SK-N-SH (cell line): ENCODE results near the gene HHAT. TPM values are rescaled to one million over a fixed set of nuclear protein-coding genes. Genes with fewer than 3 reads are reported as not detected.

Experiments used
- CTCF ChIA-PET: fragments of 300-600, 350-600 bp; formaldehyde crosslinking; extraction: SDS; loops from one replicate; lab custom pipeline; 2021; lab: Yijun Ruan, JAX
- POLR2A ChIA-PET: fragments of 350-600 bp; sonication (Branson Sonifier 250); formaldehyde crosslinking; extraction: SDS; loops from one replicate; lab custom pipeline; 2020; ENCODE audit warnings: antibody characterized with exemption, inconsistent platforms; lab: Yijun Ruan, JAX
- DNase-seq: peaks from one replicate; pipeline ENCODE4 v3.0.0; 2012
- H2AFZ ChIP-seq: fragments of 200-600 bp; sonication (generic); 2 replicates; pipeline ENCODE4 v1.8.1; 2016; ENCODE audit warnings: antibody characterized with exemption, mild to moderate bottlenecking, low read depth
- H3F3A ChIP-seq: fragments of 200-600 bp; sonication (generic); replicated peaks from 2 replicates; pipeline ENCODE3; 2016; ENCODE audit warnings: antibody characterized with exemption, mild to moderate bottlenecking; ENCODE audit not compliant: insufficient read depth
- H3K27ac ChIP-seq, 2 experiments: fragments of 200-500 bp in 1 of 2; fragments of 200-600 bp in 1 of 2; sonication (Bioruptor generic) in 1 of 2; sonication (generic), shearing (Covaris generic) in 1 of 2; 2 replicates each; pipeline versions ENCODE4 v1.5.1 to v1.6.1; 2014 to 2016; ENCODE audit warnings: low read depth in 2 of 2, inconsistent platforms in 1 of 2, low read length in 1 of 2, mild to moderate bottlenecking in 1 of 2, mixed read lengths in 1 of 2
- H3K27me3 ChIP-seq: fragments of 200-600 bp; sonication (generic), shearing (Covaris generic); 2 replicates; pipeline ENCODE4 v1.6.1; 2016; ENCODE audit warnings: mixed run types; ENCODE audit not compliant: insufficient read depth
- H3K36me3 ChIP-seq, 2 experiments: fragments of 200-500 bp in 1 of 2; fragments of 200-600 bp in 1 of 2; sonication (Bioruptor generic) in 1 of 2; sonication (generic) in 1 of 2; replicated peaks in 1 of 2; 2 replicates each; pipeline versions ENCODE3 to v1.5.1; 2014 to 2016; ENCODE audit warnings: low read length in 1 of 2, mild to moderate bottlenecking in 1 of 2; ENCODE audit not compliant: insufficient read depth in 2 of 2, control insufficient read depth in 1 of 2
- H3K4me1 ChIP-seq, 2 experiments: fragments of 200-500 bp in 1 of 2; fragments of 200-600 bp in 1 of 2; sonication (Bioruptor generic) in 1 of 2; sonication (generic), shearing (Covaris generic) in 1 of 2; 2 replicates each; pipeline versions ENCODE4 v1.5.1 to v1.6.1; 2014 to 2016; ENCODE audit warnings: low read depth in 1 of 2, low read length in 1 of 2, mixed run types in 1 of 2; ENCODE audit not compliant: insufficient read depth in 2 of 2, control insufficient read depth in 1 of 2
- H3K4me2 ChIP-seq: fragments of 200-600 bp; sonication (generic), shearing (Covaris generic); 2 replicates; pipeline ENCODE4 v1.6.1; 2017; ENCODE audit warnings: mixed run types
- H3K4me3 ChIP-seq, 2 experiments: fragments of 200-500 bp in 1 of 2; fragments of 200-600 bp in 1 of 2; sonication (Bioruptor generic) in 1 of 2; sonication (generic), shearing (Covaris generic) in 1 of 2; 2 replicates each; pipeline versions ENCODE4 v1.5.1 to v1.8.1; 2014 to 2016; ENCODE audit warnings: low read depth in 2 of 2, inconsistent platforms in 1 of 2, low read length in 1 of 2, mild to moderate bottlenecking in 1 of 2, mixed read lengths in 1 of 2, moderate library complexity in 1 of 2
- H3K79me2 ChIP-seq: fragments of 200-600 bp; sonication (generic); 2 replicates; pipeline ENCODE4 v1.8.1; 2017; ENCODE audit warnings: mild to moderate bottlenecking; ENCODE audit not compliant: insufficient read depth
- H3K9ac ChIP-seq: fragments of 200-600 bp; sonication (generic); 2 replicates; pipeline ENCODE4 v1.6.1; 2017; ENCODE audit warnings: mixed run types
- H3K9me2 ChIP-seq: fragments of 200-600 bp; sonication (generic); 2 replicates; pipeline ENCODE4 v1.6.1; 2017; ENCODE audit warnings: mixed run types
- H3K9me3 ChIP-seq: fragments of 200-600 bp; sonication (generic); 2 replicates; pipeline ENCODE4 v1.6.1; 2017; ENCODE audit warnings: mixed run types, mild to moderate bottlenecking, moderate library complexity
- H4K20me1 ChIP-seq: fragments of 200-600 bp; sonication (generic); 2 replicates; pipeline ENCODE4 v1.6.1; 2017; ENCODE audit warnings: mild to moderate bottlenecking, mixed run types; ENCODE audit not compliant: insufficient read depth
- CHD2 ChIP-seq: fragments of 150-350 bp; IDR thresholded peaks from 2 replicates; pipeline ENCODE4 v1.6.1; 2018; ENCODE audit warnings: low read length; ENCODE audit not compliant: partially characterized antibody
- ELF1 ChIP-seq: IDR thresholded peaks from 2 replicates; pipeline ENCODE4 v1.4.0; 2012
- EP300 ChIP-seq, 2 experiments: IDR thresholded peaks; 2 replicates each; pipeline versions ENCODE4 v1.4.0 to v1.6.1; 2012; ENCODE audit warnings: borderline replicate concordance in 1 of 2, low read depth in 1 of 2, low read length in 1 of 2
- EZH2phosphoT487 ChIP-seq: fragments of 200-600 bp; sonication (generic); IDR thresholded peaks from 2 replicates; pipeline ENCODE4 v1.6.1; 2017; ENCODE audit warnings: low read depth, mixed run types, mild to moderate bottlenecking, antibody characterized with exemption, moderate library complexity, borderline replicate concordance
- FOSL2 ChIP-seq: IDR thresholded peaks from 2 replicates; pipeline ENCODE4 v1.4.0; 2012; ENCODE audit warnings: low read depth, mild to moderate bottlenecking, moderate library complexity, borderline replicate concordance
- FOXM1 ChIP-seq: IDR thresholded peaks from 2 replicates; pipeline ENCODE4 v1.4.0; 2012; ENCODE audit warnings: low read depth, mild to moderate bottlenecking
- GATA2 ChIP-seq: sonication (generic); formaldehyde crosslinking; IDR thresholded peaks from 2 replicates; pipeline ENCODE4 v1.5.0; 2020; ENCODE audit warnings: mild to moderate bottlenecking, missing genetic modification reagents
- MEF2A ChIP-seq: IDR thresholded peaks from 2 replicates; pipeline ENCODE4 v1.4.0; 2012; ENCODE audit warnings: low read depth, borderline replicate concordance
- NFIC ChIP-seq: IDR thresholded peaks from 2 replicates; pipeline ENCODE4 v1.4.0; 2012; ENCODE audit warnings: borderline replicate concordance
- RAD21 ChIP-seq: IDR thresholded peaks from 2 replicates; pipeline ENCODE4 v1.6.1; 2012; ENCODE audit warnings: mild to moderate bottlenecking, low read length
- REST ChIP-seq: IDR thresholded peaks from 2 replicates; pipeline ENCODE4 v1.6.1; 2012; ENCODE audit warnings: mild to moderate bottlenecking, low read depth, low read length, moderate library complexity
- SIN3A ChIP-seq: IDR thresholded peaks from 2 replicates; pipeline ENCODE4 v1.6.1; 2012; ENCODE audit warnings: low read depth, mild to moderate bottlenecking, low read length, moderate library complexity, borderline replicate concordance
- SMC3 ChIP-seq: IDR thresholded peaks from 2 replicates; pipeline ENCODE4 v1.6.1; 2012; ENCODE audit warnings: low read depth, low read length, improper control_type of control experiment
- TCF12 ChIP-seq: IDR thresholded peaks from 2 replicates; pipeline ENCODE4 v1.4.0; 2012
- TEAD4 ChIP-seq: IDR thresholded peaks from 2 replicates; pipeline ENCODE4 v1.4.0; 2012; ENCODE audit warnings: mild to moderate bottlenecking, borderline replicate concordance; ENCODE audit not compliant: insufficient read depth
- YY1 ChIP-seq: IDR thresholded peaks from 2 replicates; pipeline ENCODE4 v1.4.0; 2012; ENCODE audit warnings: low read depth, mild to moderate bottlenecking
- WGBS: methylation state at CpG from one replicate; pipeline ENCODE4 v1.1.6; 2017; ENCODE audit warnings: low lambda C conversion rate; 5-methylcytosine and 5-hydroxymethylcytosine counted together
- polyA plus RNA-seq, 3 experiments: library from polyadenylated mRNA; depleted of rRNA; stranded (reverse); fragments of >200 nt; gene quantifications; 2 replicates each; pipeline ENCODE4 v1.2.3, GENCODE V29; 2012
- TF ChIP-seq, protein P1 (sequence below): fragments of 200-600 bp; sonication (generic); IDR thresholded peaks from 2 replicates; pipeline ENCODE4 v1.6.1; 2017; ENCODE audit warnings: antibody characterized with exemption, mild to moderate bottlenecking, moderate library complexity
- TF ChIP-seq, protein P2 (sequence below): IDR thresholded peaks from 2 replicates; pipeline ENCODE4 v1.4.0; 2012; ENCODE audit warnings: low read depth, borderline replicate concordance
- TF ChIP-seq, protein P3 (sequence below): IDR thresholded peaks from 2 replicates; pipeline ENCODE4 v1.4.0; 2012; ENCODE audit warnings: low read depth

HHAT gene
- polyA plus RNA-seq, 1 of the 3 experiments (the other 2 are of a cell fraction): 8.1 TPM

- TF ChIP-seq, protein P1, sequence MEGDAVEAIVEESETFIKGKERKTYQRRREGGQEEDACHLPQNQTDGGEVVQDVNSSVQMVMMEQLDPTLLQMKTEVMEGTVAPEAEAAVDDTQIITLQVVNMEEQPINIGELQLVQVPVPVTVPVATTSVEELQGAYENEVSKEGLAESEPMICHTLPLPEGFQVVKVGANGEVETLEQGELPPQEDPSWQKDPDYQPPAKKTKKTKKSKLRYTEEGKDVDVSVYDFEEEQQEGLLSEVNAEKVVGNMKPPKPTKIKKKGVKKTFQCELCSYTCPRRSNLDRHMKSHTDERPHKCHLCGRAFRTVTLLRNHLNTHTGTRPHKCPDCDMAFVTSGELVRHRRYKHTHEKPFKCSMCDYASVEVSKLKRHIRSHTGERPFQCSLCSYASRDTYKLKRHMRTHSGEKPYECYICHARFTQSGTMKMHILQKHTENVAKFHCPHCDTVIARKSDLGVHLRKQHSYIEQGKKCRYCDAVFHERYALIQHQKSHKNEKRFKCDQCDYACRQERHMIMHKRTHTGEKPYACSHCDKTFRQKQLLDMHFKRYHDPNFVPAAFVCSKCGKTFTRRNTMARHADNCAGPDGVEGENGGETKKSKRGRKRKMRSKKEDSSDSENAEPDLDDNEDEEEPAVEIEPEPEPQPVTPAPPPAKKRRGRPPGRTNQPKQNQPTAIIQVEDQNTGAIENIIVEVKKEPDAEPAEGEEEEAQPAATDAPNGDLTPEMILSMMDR: peak; percentile 96
- TF ChIP-seq EP300 (IDR thresholded peaks at IDR 0.05; ENCODE audit: borderline replicate concordance in 1 of 2, low read depth in 1 of 2, low read length in 1 of 2) (peak in 1 of 2 experiments; percentile 50; a peak in 1 of 4 replicates), MEF2A (no peak; the same call in 1 of the 2 replicates), SMC3 (peak; percentile 60), RAD21 (peak; percentile 49), EZH2phosphoT487 (no peak), TEAD4 (peak; percentile 47; the same call in 1 of the 2 replicates), NFIC (no peak)
- TF ChIP-seq, protein P2, sequence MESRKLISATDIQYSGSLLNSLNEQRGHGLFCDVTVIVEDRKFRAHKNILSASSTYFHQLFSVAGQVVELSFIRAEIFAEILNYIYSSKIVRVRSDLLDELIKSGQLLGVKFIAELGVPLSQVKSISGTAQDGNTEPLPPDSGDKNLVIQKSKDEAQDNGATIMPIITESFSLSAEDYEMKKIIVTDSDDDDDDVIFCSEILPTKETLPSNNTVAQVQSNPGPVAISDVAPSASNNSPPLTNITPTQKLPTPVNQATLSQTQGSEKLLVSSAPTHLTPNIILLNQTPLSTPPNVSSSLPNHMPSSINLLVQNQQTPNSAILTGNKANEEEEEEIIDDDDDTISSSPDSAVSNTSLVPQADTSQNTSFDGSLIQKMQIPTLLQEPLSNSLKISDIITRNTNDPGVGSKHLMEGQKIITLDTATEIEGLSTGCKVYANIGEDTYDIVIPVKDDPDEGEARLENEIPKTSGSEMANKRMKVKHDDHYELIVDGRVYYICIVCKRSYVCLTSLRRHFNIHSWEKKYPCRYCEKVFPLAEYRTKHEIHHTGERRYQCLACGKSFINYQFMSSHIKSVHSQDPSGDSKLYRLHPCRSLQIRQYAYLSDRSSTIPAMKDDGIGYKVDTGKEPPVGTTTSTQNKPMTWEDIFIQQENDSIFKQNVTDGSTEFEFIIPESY: peak; percentile 82
Observed at GRCh38 chr1:210373878-210374599, 45.3 kb downstream of the HHAT start (continued).

DNA sequence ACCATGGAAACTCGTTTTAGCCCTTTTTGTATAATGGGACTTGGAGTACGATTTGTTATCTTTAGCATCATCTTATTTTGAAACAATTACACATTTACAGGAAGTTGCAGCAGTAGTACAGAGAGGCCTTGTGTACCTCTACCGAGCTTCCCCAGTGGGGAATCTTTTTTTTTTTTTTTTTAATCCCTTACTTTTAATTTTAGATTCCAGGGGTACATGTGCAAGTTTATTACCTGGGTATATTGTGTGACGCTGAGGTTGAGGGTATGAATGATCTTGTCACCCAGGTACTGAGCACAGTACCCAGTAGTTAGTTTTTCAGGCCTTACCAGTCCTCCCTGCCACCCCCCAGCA lies 45.9 kb downstream of the HHAT start:
- H3K4me1 ChIP-seq: peaks cover 3 to 37% of the 10 kb centered on the region in 2 experiments
- peak overlapping the region in 1 of 2 experiments; percentile 68; a peak in 1 of 4 replicates for H3K27ac ChIP-seq
- no peak overlapping the region; the same call in 1 of the 2 replicates for H3K9ac ChIP-seq
- peak overlapping the region in 1 of 2 experiments; percentile 49; a peak in 1 of 4 replicates for H3K4me3 ChIP-seq
- H3F3A ChIP-seq: peaks cover 28% of the 10 kb centered on the region
- ChIA-PET CTCF (interaction anchor here (0.8 to 1.7 kb wide), 8 partner anchors 8 to 41 kb away, joined by 3 to 9 read pairs (median 6); no protein-coding TSS in a partner anchor), POLR2A (no interaction called here)
- DNase-seq: no peak
- no peaks in the 10 kb centered on the region for H3K79me2 ChIP-seq
- H3K36me3 ChIP-seq: no peaks in the 10 kb centered on the region
- 59% methylated on average over 4 of the region's 4 CpGs for WGBS
- H4K20me1 ChIP-seq: no peaks in the 10 kb centered on the region
- H3K4me2 ChIP-seq: no peak overlapping the region
- H2AFZ ChIP-seq: no peak overlapping the region
- no peaks in the 10 kb centered on the region for H3K27me3 ChIP-seq
- TF ChIP-seq REST (no peak), GATA2 (CRISPR knock-in tag) (no peak), SIN3A (no peak), EP300 (IDR thresholded peaks at IDR 0.05; ENCODE audit: borderline replicate concordance in 1 of 2, low read depth in 1 of 2, low read length in 1 of 2) (no peak), YY1 (no peak), TCF12 (no peak), FOXM1 (no peak), FOSL2 (no peak), CHD2 (no peak), ELF1 (no peak)
- TF ChIP-seq, protein P1: no peak
- TF ChIP-seq, protein P3, sequence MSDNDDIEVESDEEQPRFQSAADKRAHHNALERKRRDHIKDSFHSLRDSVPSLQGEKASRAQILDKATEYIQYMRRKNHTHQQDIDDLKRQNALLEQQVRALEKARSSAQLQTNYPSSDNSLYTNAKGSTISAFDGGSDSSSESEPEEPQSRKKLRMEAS: no peak
- H3K9me2 ChIP-seq: no peaks in the 10 kb centered on the region
- no peaks in the 10 kb centered on the region for H3K9me3 ChIP-seq
